Medulla oblongata (tissue), 1 donor: ENCODE results near the gene DYNLL1.
"Not testable (repeated sequence)": the region's sequence is repeated elsewhere in the genome, so short reads cannot be mapped to it uniquely, and the experiment has no call there.

ENCODE experiments used
- DNase-seq: peaks from one replicate; pipeline ENCODE4 v3.0.0-alpha.2; 2015; ENCODE audit errors: extremely low spot score

Gene DYNLL1

GRCh38 chr12:120515496-120515895 is 19.6 kb downstream of the DYNLL1 start:
- DNase-seq: peak; percentile 73

- DNase-seq: not testable (repeated sequence)
Observed at GRCh38 chr12:120519324-120519723, 23.4 kb downstream of the DYNLL1 start.

GRCh38 chr12:120522568-120522967 is 26.7 kb downstream of the DYNLL1 start:
- no peak for DNase-seq

GRCh38 chr12:120528861-120529525 is 33.1 kb downstream of the DYNLL1 start, which contains the start of gene COQ5:
Gene COQ5, minus strand, starts transcription at chr12:120529158. Its CDS starts 17 bp downstream, at chr12:120529141.
- DNase-seq: peak; percentile 94

- peak; percentile 60 for DNase-seq
Observed at GRCh38 chr12:120529641-120530417, 33.9 kb downstream of the DYNLL1 start.

GRCh38 chr12:120530418-120530761 is 34.5 kb downstream of the DYNLL1 start:
- DNase-seq: not testable (repeated sequence)

GRCh38 chr12:120532701-120533238 is 36.9 kb downstream of the DYNLL1 start:
- DNase-seq: no peak

GRCh38 chr12:120534203-120534702 is 38.3 kb downstream of the DYNLL1 start, which contains the start of gene RNF10:
Gene RNF10, plus strand, starts transcription at chr12:120534356. Its CDS starts 456 bp downstream, at chr12:120534812.
- peak; percentile 94 for DNase-seq

- no peak for DNase-seq
Observed at GRCh38 chr12:120534703-120535655, 39.1 kb downstream of the DYNLL1 start.

GRCh38 chr12:120536064-120536791 is 40.3 kb downstream of the DYNLL1 start:
- DNase-seq: no peak

- no peak for DNase-seq
Observed at GRCh38 chr12:120537856-120538220, 41.9 kb downstream of the DYNLL1 start.

- no peak for DNase-seq
Observed at GRCh38 chr12:120538281-120539156, 42.6 kb downstream of the DYNLL1 start.

GRCh38 chr12:120539303-120539702 is 43.4 kb downstream of the DYNLL1 start:
- DNase-seq: no peak

- no peak for DNase-seq
Observed at GRCh38 chr12:120540445-120540844, 44.5 kb downstream of the DYNLL1 start.

- no peak for DNase-seq
Observed at GRCh38 chr12:120542166-120542565, 46.3 kb downstream of the DYNLL1 start.

GRCh38 chr12:120544691-120545090 is 48.8 kb downstream of the DYNLL1 start:
- no peak for DNase-seq

GRCh38 chr12:120546050-120546386 is 50.1 kb downstream of the DYNLL1 start:
- no peak for DNase-seq
